ENCODE data around the gene PLEKHA1.

The PLEKHA1 gene

DNA sequence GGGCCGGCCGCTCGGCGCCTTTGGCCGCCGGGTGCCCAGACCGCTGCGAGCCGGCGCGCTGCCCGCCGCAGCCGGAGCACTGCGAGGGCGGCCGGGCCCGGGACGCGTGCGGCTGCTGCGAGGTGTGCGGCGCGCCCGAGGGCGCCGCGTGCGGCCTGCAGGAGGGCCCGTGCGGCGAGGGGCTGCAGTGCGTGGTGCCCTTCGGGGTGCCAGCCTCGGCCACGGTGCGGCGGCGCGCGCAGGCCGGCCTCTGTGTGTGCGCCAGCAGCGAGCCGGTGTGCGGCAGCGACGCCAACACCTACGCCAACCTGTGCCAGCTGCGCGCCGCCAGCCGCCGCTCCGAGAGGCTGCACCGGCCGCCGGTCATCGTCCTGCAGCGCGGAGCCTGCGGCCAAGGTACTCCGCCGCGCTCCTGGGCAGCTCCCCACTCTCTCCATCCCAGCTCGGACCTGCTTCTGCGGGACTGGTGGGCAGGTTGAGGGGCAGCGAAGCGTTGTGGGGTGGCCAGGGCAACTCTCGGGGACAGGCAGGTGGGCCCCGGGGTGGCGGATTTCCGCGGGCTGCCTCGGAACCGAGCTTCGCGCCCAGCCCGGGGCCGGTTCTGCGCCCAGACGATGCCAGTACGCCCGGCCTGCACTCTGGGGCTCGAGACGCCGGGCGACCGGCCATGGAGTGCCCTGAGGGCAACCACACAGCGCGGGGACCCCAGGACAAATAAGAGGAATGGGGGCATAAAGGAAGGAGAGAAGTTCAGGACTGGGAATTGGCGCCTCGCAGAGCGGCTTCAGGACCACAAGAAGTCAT lies 87.4 kb downstream of the PLEKHA1 start:
- TF ChIP-seq, protein P1, sequence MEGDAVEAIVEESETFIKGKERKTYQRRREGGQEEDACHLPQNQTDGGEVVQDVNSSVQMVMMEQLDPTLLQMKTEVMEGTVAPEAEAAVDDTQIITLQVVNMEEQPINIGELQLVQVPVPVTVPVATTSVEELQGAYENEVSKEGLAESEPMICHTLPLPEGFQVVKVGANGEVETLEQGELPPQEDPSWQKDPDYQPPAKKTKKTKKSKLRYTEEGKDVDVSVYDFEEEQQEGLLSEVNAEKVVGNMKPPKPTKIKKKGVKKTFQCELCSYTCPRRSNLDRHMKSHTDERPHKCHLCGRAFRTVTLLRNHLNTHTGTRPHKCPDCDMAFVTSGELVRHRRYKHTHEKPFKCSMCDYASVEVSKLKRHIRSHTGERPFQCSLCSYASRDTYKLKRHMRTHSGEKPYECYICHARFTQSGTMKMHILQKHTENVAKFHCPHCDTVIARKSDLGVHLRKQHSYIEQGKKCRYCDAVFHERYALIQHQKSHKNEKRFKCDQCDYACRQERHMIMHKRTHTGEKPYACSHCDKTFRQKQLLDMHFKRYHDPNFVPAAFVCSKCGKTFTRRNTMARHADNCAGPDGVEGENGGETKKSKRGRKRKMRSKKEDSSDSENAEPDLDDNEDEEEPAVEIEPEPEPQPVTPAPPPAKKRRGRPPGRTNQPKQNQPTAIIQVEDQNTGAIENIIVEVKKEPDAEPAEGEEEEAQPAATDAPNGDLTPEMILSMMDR (IDR thresholded peaks at IDR 0.05; ENCODE audit: low read depth, low read length, missing control alignments): no peak
- DNase-seq (ENCODE audit: low read depth): no peak
- H3K4me3 ChIP-seq (ENCODE audit: low read depth, low read length): no peak overlapping the region

DNA sequence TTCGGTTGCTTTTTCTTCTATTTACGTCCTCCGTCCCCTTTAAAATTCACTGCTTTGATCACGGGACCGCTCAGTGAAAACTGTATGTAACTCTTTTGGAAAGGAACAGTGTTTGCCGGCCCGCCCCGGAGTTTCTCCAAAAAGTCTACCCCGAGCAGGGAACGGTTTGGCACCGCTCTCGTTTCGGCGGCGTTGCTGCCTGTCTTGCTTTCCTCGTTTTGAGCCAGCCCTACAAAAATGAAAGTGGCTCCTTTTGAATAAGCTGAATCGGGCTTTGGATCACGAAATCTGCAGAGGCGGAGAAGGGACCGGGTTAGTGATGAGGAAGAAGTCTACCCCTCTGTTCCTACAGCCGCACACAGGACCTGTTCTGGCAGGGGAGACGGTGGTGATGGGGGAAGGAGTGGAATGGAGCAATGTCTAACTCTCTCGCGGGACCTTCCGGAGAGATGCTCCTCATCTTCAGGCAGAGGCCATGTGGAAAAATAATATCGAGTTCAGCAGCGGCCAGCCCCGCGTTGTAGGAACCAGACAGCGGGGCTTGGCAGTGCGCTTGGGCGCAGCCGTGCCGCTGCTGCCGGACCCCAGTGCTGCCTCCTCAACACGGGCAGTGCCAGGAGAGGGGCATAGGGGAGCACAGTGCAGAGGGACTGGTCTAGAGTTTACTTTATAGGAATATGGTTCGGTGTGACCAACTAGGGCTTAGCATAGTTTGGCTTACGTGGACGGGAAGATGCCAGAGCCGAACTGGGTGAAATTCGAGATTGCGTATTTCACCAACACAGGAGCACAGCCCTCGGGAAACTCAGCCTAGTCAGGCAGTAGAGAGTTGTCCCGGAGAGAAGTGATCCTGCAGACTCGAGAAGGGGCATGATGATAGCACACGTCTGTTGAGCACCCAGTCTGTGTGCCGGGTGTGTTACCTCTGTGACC lies 88.3 kb downstream of the PLEKHA1 start:
- H3K4me3 ChIP-seq (ENCODE audit: low read depth, low read length): no peak overlapping the region
- TF ChIP-seq, protein P1 (IDR thresholded peaks at IDR 0.05; ENCODE audit: low read depth, low read length, missing control alignments): no peak
- no peak for DNase-seq (ENCODE audit: low read depth)

DNA sequence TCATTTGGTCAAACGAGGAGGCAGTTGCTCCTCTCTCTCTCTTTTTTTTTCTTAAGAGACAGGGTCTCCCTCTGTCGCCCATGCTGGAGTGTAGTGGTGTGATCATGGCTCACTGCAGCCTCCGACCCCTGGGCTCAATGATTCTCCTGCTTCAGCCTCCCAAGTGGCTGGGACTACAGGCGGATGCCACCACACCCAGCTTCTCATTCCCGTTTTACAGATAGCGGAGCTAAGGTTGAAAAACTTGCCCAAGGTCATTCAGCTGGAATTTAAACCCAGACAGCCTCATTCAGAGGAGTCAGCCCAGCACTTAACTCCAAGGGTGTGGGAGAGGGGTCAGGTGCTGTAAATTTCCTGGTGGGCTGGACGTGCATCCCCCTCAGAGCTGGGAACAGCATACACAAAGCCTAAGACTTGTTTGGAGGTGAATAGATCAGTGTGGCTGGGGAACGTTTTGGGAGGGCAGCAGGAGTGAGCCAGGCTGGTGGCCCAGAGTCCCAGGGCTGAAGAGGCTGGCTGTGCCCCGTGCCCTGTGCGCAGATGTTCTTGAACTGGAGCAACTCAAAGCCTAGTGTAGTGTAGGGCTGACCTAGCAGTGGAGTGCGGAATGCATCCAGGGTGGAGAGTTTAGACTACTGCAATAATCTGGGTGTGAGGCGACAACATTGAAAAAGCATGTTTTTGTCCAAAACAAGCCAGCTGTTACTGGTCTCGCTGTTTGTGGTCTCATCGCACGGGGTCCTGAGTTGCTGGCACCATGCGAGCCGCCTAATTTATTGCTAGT lies 89.2 kb downstream of the PLEKHA1 start:
- no peak overlapping the region for H3K4me3 ChIP-seq (ENCODE audit: low read depth, low read length)
- TF ChIP-seq, protein P1 (IDR thresholded peaks at IDR 0.05; ENCODE audit: low read depth, low read length, missing control alignments): no peak
- DNase-seq (ENCODE audit: low read depth): no peak

DNA sequence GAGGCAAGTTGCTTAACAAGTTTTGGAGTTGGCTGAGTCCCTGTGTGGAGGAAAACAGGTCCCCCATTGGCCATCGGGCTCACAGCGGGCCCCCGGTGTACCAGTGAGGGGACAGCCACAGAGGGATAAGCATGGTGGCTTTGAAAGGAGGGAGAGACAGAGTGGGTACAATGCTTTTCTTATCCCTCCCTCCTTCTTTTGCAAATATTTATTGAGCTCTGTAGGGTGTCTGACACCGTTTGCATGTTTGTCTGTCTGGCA lies 89.7 kb downstream of the PLEKHA1 start:
- H3K4me3 ChIP-seq (ENCODE audit: low read depth, low read length): no peak overlapping the region
- no peak for DNase-seq (ENCODE audit: low read depth)
- TF ChIP-seq, protein P1 (IDR thresholded peaks at IDR 0.05; ENCODE audit: low read depth, low read length, missing control alignments): no peak

DNA sequence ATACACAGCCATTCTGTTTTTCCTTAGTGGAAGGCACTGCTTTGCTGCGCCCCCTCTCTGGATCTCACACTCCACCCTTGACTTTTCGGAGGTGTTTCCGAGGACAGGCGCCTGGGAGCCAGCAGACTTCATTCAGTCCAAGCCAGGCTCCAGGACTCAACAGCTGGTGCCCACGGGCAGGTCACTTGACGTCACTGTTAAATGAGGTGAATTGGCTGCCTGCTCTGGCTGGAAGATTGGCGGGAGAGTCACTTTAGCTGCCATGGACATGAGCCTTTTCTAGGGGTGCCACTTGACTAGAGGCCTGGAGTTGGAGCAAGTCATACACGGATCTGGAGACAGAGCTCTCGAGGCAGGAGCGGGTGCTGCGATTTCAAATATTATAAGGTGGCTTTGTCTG lies 90.1 kb downstream of the PLEKHA1 start:
- H3K4me3 ChIP-seq (ENCODE audit: low read depth, low read length): no peak overlapping the region
- DNase-seq (ENCODE audit: low read depth): no peak
- TF ChIP-seq, protein P1 (IDR thresholded peaks at IDR 0.05; ENCODE audit: low read depth, low read length, missing control alignments): no peak

DNA sequence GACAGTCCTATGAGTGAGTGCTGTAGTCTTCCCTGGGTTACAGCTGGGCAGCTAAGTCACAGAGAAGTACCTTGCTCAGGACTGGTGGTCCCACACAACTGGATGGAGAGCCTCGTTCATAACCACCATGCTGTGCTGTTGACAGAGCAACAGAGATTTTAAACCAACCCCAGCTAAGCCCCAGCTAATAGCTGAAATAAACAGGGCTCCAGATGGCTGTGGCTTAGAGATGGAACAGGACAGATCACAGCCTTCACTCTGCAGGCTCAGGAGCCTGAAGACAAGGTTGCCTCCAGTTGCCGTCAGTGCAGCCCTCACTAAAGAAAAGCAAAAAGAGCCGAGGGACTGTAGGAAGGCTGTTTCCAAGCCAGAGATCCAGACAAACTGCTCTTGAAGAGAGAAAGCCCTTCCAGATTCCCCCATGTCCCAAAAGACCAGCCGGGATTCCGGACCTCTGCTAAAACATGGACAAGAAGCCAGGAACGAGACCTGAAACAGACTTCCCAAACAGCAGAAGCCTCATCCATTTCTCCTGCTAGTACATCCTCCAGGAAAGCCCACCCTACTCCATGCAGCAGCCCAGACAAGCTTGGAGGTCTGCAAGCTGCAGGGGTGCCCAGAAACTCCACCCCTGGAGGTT lies 91.0 kb downstream of the PLEKHA1 start:
- TF ChIP-seq, protein P1 (IDR thresholded peaks at IDR 0.05; ENCODE audit: low read depth, low read length, missing control alignments): no peak

More for the DNA sequence above, 91.0 kb downstream of the PLEKHA1 start:
- no peak for DNase-seq (ENCODE audit: low read depth)
- no peak overlapping the region for H3K4me3 ChIP-seq (ENCODE audit: low read depth, low read length)

All from GM12864 (cell line).